Esophagus (tissue), 2 donors: ENCODE data around the gene SLCO4C1. TPM values are rescaled to one million over a fixed set of nuclear protein-coding genes. Genes with fewer than 3 reads are reported as not detected.

Experiments
- H3K27ac ChIP-seq, 2 donors: one replicate each; pipeline ENCODE4 v1.5.1; 2013; ENCODE audit warnings: low read depth in 2 of 2, mild to moderate bottlenecking in 2 of 2, inconsistent platforms in 1 of 2, low read length in 1 of 2, moderate library complexity in 1 of 2
- H3K27me3 ChIP-seq, 2 donors: one replicate each; pipeline ENCODE4 v1.6.1; 2013; ENCODE audit warnings: low read length in 2 of 2, control low read depth in 1 of 2, mild to moderate bottlenecking in 1 of 2; ENCODE audit not compliant: insufficient read depth in 2 of 2, control insufficient read depth in 1 of 2
- H3K36me3 ChIP-seq, 2 donors: one replicate each; pipeline ENCODE4 v1.6.1; 2013; ENCODE audit warnings: low read length in 1 of 2; ENCODE audit not compliant: control insufficient read depth in 2 of 2, insufficient read depth in 2 of 2
- H3K4me1 ChIP-seq, 2 donors: one replicate each; pipeline ENCODE4 v1.6.1; 2013; ENCODE audit warnings: low read length in 1 of 2; ENCODE audit not compliant: control insufficient read depth in 2 of 2, insufficient read depth in 2 of 2
- H3K4me3 ChIP-seq, 2 donors: one replicate each; pipeline ENCODE4 v1.5.1; 2013; ENCODE audit warnings: low read length in 2 of 2, mild to moderate bottlenecking in 2 of 2, low read depth in 1 of 2, moderate library complexity in 1 of 2
- H3K9me3 ChIP-seq, 2 donors: one replicate each; pipeline ENCODE4 v1.6.1; 2013; ENCODE audit warnings: mild to moderate bottlenecking in 2 of 2, low read depth in 1 of 2, low read length in 1 of 2, moderate library complexity in 1 of 2; ENCODE audit not compliant: control insufficient read depth in 2 of 2, insufficient read depth in 1 of 2
- WGBS, 2 donors: extraction: QIAGEN DNeasy Blood & Tissue Kit; methylation state at CpG; one replicate each; pipeline ENCODE4 v1.1.7; 2013; 5-methylcytosine and 5-hydroxymethylcytosine counted together
- polyA plus RNA-seq, 2 donors: library from polyadenylated mRNA; stranded (reverse); fragments of 200-250 nt; gene quantifications; one replicate each; pipeline ENCODE4 v1.2.3, GENCODE V29; 2013
- donor health status: healthy with polysubstance abuse.
- donor health status: Bipolar disorder and iron deficiency.

Gene SLCO4C1
- polyA plus RNA-seq, 2 donors = 0.04 TPM; not detected in 1

DNA sequence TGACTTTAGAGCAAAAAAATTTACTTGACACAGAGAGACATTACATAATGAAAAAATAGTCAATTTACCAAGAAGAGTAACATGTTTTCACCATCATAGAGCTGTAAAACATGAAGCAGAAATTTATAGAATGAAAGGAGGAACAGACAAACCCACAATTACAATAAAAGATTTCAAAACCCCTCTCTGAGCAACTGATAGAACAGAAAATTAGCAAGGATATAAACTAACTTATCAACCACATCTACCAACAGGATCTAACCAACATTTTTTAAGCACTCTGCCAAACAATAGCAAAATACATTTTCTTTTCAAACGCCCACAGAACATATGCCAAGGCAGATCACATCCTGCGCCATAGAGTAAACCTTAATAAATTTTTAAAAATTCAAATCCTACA, 17.9 kb downstream of the SLCO4C1 start:
- Histone ChIP-seq H3K36me3 (no peaks in the 10 kb centered on the region), H3K4me3 (no peak overlapping the region), H3K27me3 (no peaks in the 10 kb centered on the region), H3K27ac (no peak overlapping the region), H3K9me3 (no peaks in the 10 kb centered on the region), H3K4me1 (no peaks in the 10 kb centered on the region)
- WGBS, 2 donors = 74 to 84% methylated on average over 2 of the region's 2 CpGs

DNA sequence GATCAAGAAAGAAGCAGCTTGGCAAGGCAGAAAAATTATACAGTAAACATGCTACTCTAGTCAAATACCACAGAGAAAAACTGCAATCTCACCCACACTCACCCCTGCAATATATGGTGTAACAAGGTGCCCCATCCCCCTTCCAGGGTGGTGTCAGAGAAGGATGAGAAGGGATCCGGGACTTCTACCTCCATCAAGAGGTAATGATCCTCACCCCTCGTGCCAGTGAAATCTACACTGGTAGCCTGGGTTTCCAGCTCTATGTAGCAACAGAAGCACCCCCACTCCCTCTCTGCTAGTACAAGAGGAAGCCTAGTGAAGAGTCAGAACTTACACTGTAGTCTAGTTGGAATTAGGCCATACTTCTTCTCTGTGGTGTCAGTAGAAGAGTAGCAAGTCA, 18.9 kb downstream of the SLCO4C1 start:
- Histone ChIP-seq H3K27me3 (no peaks in the 10 kb centered on the region), H3K4me3 (no peak overlapping the region), H3K9me3 (no peaks in the 10 kb centered on the region), H3K4me1 (no peaks in the 10 kb centered on the region), H3K27ac (no peak overlapping the region), H3K36me3 (no peaks in the 10 kb centered on the region)
- 87 to 97% methylated on average over 2 of the region's 2 CpGs for WGBS, 2 donors

DNA sequence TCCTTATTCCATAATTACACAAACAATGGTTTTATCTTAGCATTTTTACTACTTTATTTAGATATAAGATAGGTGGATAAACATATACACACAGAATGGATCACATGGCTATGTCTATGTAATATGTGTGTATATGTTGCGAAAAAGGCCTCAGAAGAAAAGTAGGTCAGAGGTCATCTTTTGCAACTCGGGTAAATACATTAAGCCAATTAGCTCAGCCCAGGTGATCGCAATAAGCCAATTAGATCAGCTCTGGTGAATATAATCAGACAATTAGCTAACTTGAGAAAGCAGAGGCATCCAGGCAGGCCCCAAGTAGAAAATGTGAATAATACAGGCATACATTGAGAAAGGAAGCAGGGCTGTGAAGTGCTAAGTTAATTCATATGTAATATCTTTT, 24.3 kb downstream of the SLCO4C1 start:
- no peaks in the 10 kb centered on the region for H3K27me3 ChIP-seq
- no peak overlapping the region for H3K27ac ChIP-seq
- no peaks in the 10 kb centered on the region for H3K9me3 ChIP-seq
- H3K36me3 ChIP-seq = no peaks in the 10 kb centered on the region
- H3K4me3 ChIP-seq = no peak overlapping the region
- no peaks in the 10 kb centered on the region for H3K4me1 ChIP-seq
- 72 to 76% methylated on average over 3 of the region's 3 CpGs for WGBS, 2 donors

DNA sequence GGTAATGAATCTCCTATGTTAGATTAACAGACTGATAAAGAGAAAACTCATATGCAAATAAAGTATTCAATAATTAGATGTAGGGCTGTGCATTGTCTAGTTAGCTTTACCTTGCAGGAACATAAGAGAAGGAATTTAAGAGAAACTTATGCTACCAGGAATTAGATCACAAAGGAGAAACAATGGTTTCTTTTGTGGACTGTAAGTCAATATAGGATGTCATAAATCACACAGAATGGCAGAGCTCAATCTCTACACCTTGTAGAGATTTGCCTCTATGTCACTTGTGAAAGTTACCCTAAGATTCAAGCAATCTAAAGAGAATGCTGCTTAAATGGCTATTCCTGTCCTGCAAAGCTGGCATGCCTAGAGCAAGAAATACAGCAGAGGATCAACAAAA, 26.0 kb downstream of the SLCO4C1 start:
- Histone ChIP-seq H3K4me1 (no peaks in the 10 kb centered on the region), H3K9me3 (no peaks in the 10 kb centered on the region)

DNA sequence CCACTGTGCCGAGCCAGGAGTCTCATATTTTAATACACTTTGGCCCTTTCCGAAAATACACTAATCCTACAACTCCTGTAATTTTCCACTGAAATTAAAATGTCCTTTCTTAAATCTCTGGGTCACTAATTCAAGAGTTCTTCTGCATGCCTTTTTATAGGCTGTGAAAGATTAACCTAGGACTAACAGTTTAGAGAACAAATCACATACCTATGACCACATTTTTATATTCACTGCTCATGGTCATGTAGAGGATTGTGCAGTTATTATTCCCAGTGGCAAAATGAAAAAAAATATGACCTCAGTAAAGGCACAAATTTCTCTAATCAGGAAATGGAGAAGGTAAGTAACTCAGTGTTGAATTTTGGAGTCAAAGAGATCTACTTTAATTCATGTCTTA, 33.4 kb downstream of the SLCO4C1 start:
- Histone ChIP-seq H3K36me3 (no peaks in the 10 kb centered on the region), H3K27ac (no peak overlapping the region), H3K9me3 (no peaks in the 10 kb centered on the region), H3K27me3 (no peaks in the 10 kb centered on the region), H3K4me3 (no peak overlapping the region), H3K4me1 (no peaks in the 10 kb centered on the region)
- WGBS, 2 donors = 82 to 84% methylated on average over 2 of the region's 2 CpGs

More for the DNA sequence above, 26.0 kb downstream of the SLCO4C1 start:
- Histone ChIP-seq H3K27me3 (no peaks in the 10 kb centered on the region), H3K27ac (no peak overlapping the region), H3K4me3 (no peak overlapping the region), H3K36me3 (no peaks in the 10 kb centered on the region)

DNA sequence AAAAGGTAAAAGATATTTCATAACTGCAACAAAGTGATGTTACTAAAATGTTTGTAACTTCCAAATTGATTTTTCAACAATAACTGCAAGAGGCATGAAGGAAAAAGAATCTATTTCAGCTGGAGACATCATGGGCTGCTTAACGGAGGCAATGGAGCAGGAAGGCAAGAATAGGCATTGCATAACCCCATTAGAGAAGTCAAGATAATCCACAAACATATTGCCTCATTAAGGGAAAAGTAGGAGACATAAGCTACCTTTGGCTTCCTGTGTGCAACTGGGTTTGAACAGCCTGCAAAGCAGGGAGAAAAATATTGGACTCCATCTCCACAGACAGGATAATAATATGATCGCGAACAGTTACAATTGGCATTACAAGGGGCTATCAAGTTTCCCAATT, 46.7 kb downstream of the SLCO4C1 start:
- Histone ChIP-seq H3K9me3 (no peaks in the 10 kb centered on the region), H3K4me3 (no peak overlapping the region)
- 91 to 93% methylated on average over 3 of the region's 3 CpGs for WGBS, 2 donors

DNA sequence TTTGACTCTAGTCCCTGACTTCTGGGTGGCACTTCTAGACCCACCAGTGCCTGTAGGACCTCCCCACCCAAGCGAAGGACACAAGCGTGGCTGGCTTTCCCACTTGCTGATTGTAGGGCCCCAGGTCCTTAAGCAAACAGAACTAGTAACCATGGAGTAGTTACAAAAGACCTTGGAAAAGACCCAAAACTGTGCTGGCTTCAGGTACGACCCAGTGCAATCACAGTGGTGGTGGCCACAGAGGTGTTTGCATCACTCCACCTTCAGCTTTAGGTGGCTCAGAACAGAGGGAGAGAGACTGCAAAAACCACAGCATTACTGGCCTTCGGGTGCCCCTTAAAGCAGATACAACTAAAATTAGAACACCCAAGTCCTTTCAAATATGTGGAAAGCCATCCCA, 52.9 kb downstream of the SLCO4C1 start:
- no peaks in the 10 kb centered on the region for H3K27me3 ChIP-seq
- no peaks in the 10 kb centered on the region for H3K36me3 ChIP-seq
- 78% methylated on average over 4 of the region's 4 CpGs for WGBS, 2 donors
- no peak overlapping the region for H3K27ac ChIP-seq
- H3K9me3 ChIP-seq = no peaks in the 10 kb centered on the region
- no peak overlapping the region for H3K4me3 ChIP-seq
- no peaks in the 10 kb centered on the region for H3K4me1 ChIP-seq

More for the DNA sequence above, 46.7 kb downstream of the SLCO4C1 start:
- Histone ChIP-seq H3K27me3 (no peaks in the 10 kb centered on the region), H3K36me3 (no peaks in the 10 kb centered on the region), H3K4me1 (no peaks in the 10 kb centered on the region), H3K27ac (no peak overlapping the region)

DNA sequence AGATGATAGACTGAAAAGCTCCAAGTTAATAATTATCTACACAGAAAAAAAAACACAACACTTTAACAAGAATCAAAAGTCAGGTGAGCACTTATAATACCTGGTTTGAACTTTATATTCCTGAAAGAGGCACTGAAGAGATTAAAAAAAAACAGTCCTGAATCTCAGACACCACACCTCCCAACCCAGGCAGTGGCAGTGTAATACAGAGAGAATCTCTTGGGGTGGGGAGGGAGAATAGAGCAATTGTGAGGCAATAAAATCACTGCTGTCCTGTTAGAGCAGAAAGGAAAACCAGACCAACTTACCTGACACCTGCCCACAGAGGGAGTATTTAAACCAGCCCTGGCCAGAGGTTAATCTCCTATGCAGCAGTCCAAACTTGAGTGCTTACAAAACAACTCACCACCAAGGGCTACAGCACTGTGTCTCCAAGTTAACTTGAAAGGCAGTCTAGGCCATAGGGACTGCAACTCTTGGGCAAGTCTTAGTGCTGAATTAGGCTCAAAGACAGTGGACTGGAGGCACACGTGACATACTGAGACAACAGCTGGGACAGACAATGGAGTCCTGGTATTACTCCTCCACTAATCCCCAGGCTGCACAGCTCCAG, 54.2 kb downstream of the SLCO4C1 start:
- no peak overlapping the region for H3K4me3 ChIP-seq
- 71 to 88% methylated on average over 1 of the region's 1 CpG for WGBS, 2 donors
- no peaks in the 10 kb centered on the region for H3K4me1 ChIP-seq
- H3K9me3 ChIP-seq = no peaks in the 10 kb centered on the region
- no peak overlapping the region for H3K27ac ChIP-seq
- no peaks in the 10 kb centered on the region for H3K36me3 ChIP-seq
- H3K27me3 ChIP-seq = no peaks in the 10 kb centered on the region

DNA sequence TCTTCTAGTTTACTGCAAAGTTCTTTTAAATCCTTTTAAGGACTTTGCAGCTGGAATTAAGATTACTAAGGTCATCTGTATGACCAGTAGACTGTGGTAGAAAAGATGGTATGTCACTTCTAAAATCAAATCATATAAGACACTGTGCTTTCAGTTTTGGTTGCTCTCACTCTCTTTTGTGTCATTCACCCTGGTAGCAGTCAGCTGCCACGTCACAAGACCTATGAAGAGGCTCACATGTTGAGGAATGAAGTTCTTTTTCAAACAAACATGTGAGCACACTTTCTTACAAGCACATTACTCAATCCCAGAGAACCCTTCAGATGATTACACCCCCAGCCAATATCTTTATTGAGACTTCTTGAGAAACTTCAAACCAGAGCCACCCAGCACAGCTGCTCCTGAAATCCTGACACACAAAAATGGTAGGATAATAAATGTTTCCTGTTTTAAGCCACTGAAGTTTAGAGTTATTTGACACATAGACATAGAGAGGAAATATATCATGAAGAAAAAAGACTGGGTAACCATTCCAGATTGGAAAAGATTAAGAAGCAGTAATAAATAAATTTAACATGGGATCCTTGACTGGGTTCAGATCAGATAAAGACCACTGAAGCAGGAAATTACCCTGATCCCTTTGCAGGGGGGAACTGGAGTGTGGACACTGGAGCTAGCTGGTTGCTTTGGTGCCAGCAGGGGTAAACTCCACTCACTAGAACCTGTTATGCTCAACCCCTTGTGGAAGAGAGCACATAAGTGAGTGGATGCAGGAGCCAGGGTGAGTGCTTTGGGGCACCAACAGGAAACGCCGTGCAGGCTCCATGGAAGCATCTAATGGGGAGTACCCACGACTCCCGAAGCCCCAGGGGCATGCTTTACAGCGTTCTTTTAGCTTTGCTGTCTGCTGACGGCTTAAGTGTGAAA, 64.1 kb downstream of the SLCO4C1 start:
- no peak overlapping the region for H3K4me3 ChIP-seq
- no peaks in the 10 kb centered on the region for H3K36me3 ChIP-seq
- H3K27ac ChIP-seq = no peak overlapping the region
- no peaks in the 10 kb centered on the region for H3K4me1 ChIP-seq
- H3K27me3 ChIP-seq = no peaks in the 10 kb centered on the region
- no peaks in the 10 kb centered on the region for H3K9me3 ChIP-seq
- WGBS, 2 donors = 78 to 82% methylated on average over 7 of the region's 7 CpGs

DNA sequence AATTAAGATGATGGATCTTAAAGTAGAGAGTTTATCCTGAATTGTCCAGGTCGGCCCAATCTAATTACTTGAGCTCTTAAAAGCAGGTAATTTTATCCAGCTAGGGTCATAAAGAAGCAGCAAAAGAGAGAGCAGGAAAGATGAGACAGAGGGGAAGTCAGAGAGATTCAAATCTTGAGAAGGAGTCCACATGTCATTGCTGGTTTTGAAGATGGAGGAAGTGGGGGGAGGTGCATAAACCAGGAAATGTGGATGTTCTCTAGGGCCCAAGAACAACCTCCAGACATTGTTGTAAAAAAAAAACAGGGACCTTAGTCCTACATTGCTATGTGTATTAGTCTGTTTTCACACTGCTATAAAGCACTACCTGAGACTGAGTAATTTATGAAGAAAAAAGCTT, 66.4 kb downstream of the SLCO4C1 start:
- Histone ChIP-seq H3K36me3 (no peaks in the 10 kb centered on the region), H3K4me3 (no peak overlapping the region), H3K27ac (no peak overlapping the region), H3K9me3 (no peaks in the 10 kb centered on the region), H3K4me1 (no peaks in the 10 kb centered on the region), H3K27me3 (no peaks in the 10 kb centered on the region)
- WGBS, 2 donors = 70 to 72% methylated on average over 1 of the region's 1 CpG
